Stimulated activated CD4-positive, alpha-beta T cell treated with anti-CD3 and anti-CD28 coated beads, Interleukin-15, amount 100 ng/mL, for 24 hours (primary cell): Measurements from ENCODE around the gene CENPP.
"Not testable (repeated sequence)": the region's sequence is repeated elsewhere in the genome, so short reads cannot be mapped to it uniquely, and the experiment has no call there.

ENCODE experiments used
- DNase-seq: peaks from one replicate; pipeline ENCODE4 v3.0.0-alpha.2; 2020

Gene CENPP

GRCh38 chr9:92619601-92620300, 294.0 kb downstream of the CENPP start:
- no peak for DNase-seq

- DNase-seq = no peak
Measured at GRCh38 chr9:92620845-92621244, 295.1 kb downstream of the CENPP start.

- DNase-seq = not testable (repeated sequence)
Measured at GRCh38 chr9:92623936-92624335, 298.2 kb downstream of the CENPP start.

- DNase-seq = no peak
Measured at GRCh38 chr9:92626484-92626883, 300.7 kb downstream of the CENPP start.

GRCh38 chr9:92627651-92628050, 301.9 kb downstream of the CENPP start:
- DNase-seq = no peak

- DNase-seq = no peak
Measured at GRCh38 chr9:92631452-92632343, 305.9 kb downstream of the CENPP start.

GRCh38 chr9:92632641-92633040, 306.9 kb downstream of the CENPP start:
- no peak for DNase-seq

- DNase-seq = no peak
Measured at GRCh38 chr9:92633614-92634278, 308.0 kb downstream of the CENPP start.

- peak; percentile 76 for DNase-seq
Measured at GRCh38 chr9:92634712-92635605, 309.2 kb downstream of the CENPP start.

GRCh38 chr9:92635760-92636159, 310.0 kb downstream of the CENPP start:
- no peak for DNase-seq

- no peak for DNase-seq
Measured at GRCh38 chr9:92636627-92637026, 310.9 kb downstream of the CENPP start.

- no peak for DNase-seq
Measured at GRCh38 chr9:92637326-92637725, 311.6 kb downstream of the CENPP start.

- DNase-seq = no peak
Measured at GRCh38 chr9:92637886-92638620, 312.3 kb downstream of the CENPP start.

GRCh38 chr9:92638621-92639101, 312.9 kb downstream of the CENPP start:
- no peak for DNase-seq

GRCh38 chr9:92639124-92639523, 313.4 kb downstream of the CENPP start:
- no peak for DNase-seq

GRCh38 chr9:92639791-92640271, 314.1 kb downstream of the CENPP start:
- no peak for DNase-seq

GRCh38 chr9:92640398-92641091, 314.8 kb downstream of the CENPP start:
- DNase-seq = no peak

GRCh38 chr9:92641092-92641809, 315.5 kb downstream of the CENPP start:
- DNase-seq = no peak

GRCh38 chr9:92642041-92642451, 316.3 kb downstream of the CENPP start:
- no peak for DNase-seq

- DNase-seq = no peak
Measured at GRCh38 chr9:92642564-92642963, 316.8 kb downstream of the CENPP start.
